HG02973 (cell line): Measurements from ENCODE around the gene GARNL3.

Experiments used
- ATAC-seq: cut with Tn5 transposase; IDR thresholded peaks from one replicate; pipeline ENCODE4 v1.9.1; 2021; ENCODE audit warnings: moderate library complexity; ENCODE audit not compliant: unreplicated experiment

GARNL3 gene

GRCh38 chr9:127232833-127233549 is 31.6 kb upstream of the GARNL3 start:
- no peak for ATAC-seq

- no peak for ATAC-seq
Observed at GRCh38 chr9:127233550-127233949, 31.0 kb upstream of the GARNL3 start.

- ATAC-seq, result no peak
Observed at GRCh38 chr9:127233989-127234388, 30.6 kb upstream of the GARNL3 start.

DNA sequence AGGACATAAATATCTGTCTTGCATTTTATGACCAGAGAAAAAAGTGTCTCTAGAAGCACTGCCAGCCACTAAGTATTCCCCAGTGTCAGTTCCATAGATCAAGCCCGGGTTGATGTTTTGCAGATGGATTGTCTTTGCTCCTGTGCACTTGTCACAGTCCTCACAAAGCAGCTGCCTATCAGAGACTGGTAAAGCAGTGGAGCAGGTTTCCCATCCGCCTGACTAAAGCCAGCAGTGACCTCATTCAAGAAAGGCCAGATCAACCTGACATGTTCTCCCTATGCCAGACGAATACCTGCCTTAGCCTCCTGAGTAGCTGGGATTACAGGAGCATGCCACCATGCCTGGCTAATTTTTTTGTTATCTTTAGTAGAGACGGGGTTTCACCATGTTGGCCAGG is 26.8 kb upstream of the GARNL3 start:
- no peak for ATAC-seq

DNA sequence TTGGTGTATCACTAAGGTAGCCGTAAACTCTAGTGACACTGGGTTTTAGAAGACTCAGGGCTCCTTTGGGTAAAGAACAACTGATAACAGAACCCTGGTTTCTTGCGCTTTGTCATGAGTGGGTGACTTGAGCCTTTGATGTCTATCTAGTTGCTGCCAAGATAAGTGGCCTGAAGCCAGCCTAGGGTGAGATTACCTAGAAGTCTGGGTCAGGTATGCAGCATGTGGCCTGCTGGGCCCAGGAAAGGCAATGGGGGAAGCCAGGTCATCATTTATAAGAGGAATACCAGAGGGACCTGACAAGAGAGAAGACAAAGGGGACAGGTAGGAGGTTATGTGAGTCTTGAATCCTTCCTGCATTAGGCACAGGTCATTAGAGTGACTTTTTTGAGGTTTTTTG is 23.2 kb upstream of the GARNL3 start:
- ATAC-seq, result no peak

DNA sequence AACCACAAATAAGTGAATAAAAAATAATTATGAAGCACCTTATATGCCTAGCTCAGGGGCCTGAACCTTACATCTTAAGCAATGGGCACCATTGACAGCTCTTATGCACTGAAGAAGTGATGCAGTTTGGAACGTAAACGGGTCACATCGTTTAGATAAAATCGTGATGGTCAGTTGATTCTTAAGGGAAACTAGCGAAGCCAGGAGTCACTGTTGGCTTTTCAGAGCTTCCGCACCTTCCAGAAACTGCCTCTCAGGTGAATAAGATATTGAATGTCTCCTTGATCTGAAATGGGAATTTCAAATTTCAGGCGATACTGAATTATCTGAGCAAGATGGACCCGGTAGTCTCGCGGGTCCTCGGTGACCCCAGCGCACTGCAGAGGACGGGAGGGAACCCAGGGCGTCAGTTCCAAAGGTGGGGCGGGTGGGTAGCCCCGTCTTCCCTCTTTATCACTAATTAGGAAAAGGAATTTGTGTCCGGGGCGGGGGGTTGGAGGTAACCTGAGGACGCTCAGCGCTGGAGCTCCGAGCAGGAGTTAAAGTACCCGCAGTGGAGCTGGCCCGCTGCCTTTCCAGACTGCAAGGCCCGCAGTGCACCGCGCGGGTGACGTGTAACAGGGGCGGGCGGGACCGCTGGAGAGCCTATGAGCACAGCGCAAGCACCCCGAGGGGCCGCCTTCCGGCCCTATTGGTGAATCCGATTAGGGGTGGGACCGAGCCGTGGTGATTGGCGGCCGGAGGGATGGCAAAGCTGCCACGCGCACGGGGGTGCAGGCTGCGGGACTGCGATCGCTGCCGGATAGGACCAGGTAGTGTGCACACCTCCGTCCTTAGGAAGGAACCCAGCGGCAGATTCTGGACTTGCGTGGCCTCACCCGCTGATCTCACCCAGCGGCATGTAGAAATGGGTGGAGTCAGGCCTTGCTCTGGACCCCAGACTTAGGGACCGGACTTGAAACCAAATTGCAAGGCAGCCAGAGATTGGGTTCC is 19.7 kb upstream of the GARNL3 start:
- ATAC-seq, result peak; percentile 100

GRCh38 chr9:127245637-127246164 is 18.9 kb upstream of the GARNL3 start:
- no peak for ATAC-seq

GRCh38 chr9:127248241-127248640 is 16.3 kb upstream of the GARNL3 start:
- no peak for ATAC-seq

- no peak for ATAC-seq
Observed at GRCh38 chr9:127249877-127250276, 14.7 kb upstream of the GARNL3 start.

GRCh38 chr9:127250896-127251391 is 13.6 kb upstream of the GARNL3 start:
- no peak for ATAC-seq

- ATAC-seq, result no peak
Observed at GRCh38 chr9:127252410-127253318, 11.9 kb upstream of the GARNL3 start.

- no peak for ATAC-seq
Observed at GRCh38 chr9:127253446-127253845, 11.1 kb upstream of the GARNL3 start.

- no peak for ATAC-seq
Observed at GRCh38 chr9:127255692-127256091, 8.9 kb upstream of the GARNL3 start.

GRCh38 chr9:127256324-127256723 is 8.2 kb upstream of the GARNL3 start:
- no peak for ATAC-seq

DNA sequence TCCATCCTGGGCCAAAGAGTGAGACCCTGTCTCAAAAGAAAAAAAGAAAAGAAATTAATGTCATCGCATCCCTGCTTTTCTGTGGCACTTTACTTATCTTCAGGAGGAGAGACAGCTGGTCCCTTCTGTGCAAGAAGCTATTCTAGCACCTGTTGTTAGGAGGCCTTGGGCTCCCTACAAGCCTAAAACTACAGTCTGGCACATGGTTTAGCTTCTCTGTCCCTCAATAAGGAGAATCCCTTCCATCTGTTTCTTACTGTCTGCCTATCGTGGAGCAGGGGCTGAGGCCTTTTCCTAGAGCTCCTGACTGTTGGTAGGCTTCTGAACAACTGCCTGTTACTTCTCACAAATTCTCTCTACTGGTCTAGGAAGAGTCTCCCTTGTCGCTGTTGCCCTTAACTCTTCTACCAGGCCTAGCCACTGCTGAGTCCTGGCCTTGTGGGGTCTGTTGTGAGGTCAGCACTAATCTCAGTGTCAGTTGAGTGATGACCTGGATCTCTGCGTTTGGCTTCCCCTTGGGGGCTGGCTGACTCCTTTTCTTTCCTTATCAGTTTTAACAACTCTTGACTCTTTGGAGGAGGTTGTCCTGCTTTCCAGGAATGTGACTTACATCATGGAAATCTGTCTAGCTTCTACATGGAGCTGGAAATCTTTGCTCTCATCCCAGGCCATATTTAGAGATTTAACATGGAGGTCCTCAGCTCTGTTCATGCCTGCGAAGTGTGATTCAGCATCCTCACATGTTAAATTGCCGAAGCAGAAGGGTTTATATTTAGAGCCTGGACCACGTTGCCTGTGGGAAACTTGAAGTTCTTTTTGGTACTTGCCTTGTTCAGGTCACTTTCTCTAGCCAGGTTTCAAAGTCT is 5.7 kb upstream of the GARNL3 start:
- ATAC-seq, result no peak

- ATAC-seq, result no peak
Observed at GRCh38 chr9:127262602-127263001, 2.0 kb upstream of the GARNL3 start.

DNA sequence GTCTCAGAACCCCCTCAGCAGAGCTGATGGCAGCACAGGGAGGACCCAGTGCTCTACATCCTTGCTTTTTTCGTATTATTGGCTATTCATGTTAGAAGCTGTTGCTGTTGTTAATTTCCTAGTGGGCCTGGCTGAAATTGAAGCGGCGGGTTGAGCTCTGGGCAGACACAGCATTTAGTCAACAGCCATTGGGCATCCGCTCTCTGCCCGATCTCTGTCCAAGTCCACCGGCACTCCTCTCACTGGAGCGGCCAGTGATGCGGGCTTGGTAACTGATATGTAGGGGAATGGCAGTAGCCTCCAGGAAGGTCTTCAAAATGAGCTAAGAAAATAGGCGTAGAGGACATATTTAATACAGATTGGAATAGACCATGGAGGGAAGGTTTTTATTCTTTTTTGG is 1.3 kb upstream of the GARNL3 start:
- ATAC-seq, result no peak

DNA sequence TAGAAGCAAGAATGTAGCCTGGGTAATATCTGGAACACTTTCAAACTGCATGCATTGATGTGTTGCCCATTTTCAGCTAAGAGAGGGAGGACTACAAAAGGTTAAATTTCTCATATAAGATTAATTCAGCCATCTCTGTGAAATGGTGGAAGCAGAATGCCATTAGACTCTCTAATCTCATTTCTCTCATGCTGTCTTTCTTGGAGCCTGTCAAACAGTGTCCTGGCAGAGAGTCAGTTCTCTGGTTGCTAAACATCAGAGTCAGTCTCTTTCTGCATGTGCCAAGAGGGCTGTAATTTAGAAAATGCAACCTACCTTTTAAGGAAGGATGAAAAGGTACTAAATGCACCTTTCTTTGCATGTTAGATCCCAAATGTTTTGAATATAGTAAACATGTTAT is 910 bp upstream of the GARNL3 start:
- no peak for ATAC-seq

DNA sequence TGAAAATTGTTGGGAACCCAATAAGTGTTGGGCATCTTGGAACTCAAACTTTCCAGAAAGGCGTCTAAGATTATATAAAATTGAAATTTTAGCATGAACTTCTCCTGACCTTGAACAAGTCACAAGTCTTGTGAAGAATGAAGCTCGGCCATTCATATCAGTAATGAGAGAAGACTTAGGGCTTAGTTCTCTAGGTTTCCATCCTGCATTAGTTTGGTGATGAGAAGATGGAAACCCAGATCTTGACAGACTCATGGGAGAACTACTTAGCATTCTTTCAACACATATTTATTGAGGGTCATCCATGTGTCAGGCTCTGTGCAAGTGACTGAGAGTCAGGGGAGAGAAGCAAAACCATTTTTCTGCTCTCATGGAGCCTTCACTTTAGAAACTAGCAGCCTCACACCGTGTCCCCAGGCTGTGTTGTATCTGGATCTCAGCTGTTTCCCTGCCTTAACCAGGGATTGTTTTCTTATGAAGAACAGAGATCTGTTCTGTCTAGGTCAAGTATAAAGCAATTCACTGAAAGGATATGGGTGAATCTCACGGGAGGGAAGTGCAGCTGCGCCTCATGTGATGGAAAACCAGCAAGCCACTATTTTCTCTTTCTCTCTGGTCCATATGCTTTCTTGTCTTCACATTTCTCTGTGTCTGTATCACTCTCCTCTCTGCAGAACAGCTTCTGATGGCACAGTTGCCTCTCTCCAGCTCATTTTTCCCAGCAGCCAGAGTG is 3.4 kb downstream of the GARNL3 start:
- ATAC-seq, result no peak
